Caco-2 (cell line): ENCODE measurements around the gene ZBTB43. TPM values are rescaled to one million over a fixed set of nuclear protein-coding genes. Genes with fewer than 3 reads are reported as not detected.
A peak's percentile ranks its signal among the peaks of the same experiment; 100 is the strongest.
"Not testable (repeated sequence)": the region's sequence is repeated elsewhere in the genome, so short reads cannot be mapped to it uniquely, and the experiment has no call there.

Experiments
- BruUV-seq: library from RNA; stranded (reverse); fragments of 400-500 nt; replicated peaks from 2 replicates; lab custom pipeline; 2021; lab: Mats Ljungman, UMichigan
- CTCF ChIA-PET: fragments of 300-600 bp; sonication (Branson Sonifier 250); formaldehyde crosslinking; loops from one replicate; lab custom pipeline; 2022; ENCODE audit warnings: antibody characterized with exemption; lab: Charles Lee
- POLR2A ChIA-PET: fragments of 300-600 bp; sonication (Branson Sonifier 250); formaldehyde crosslinking; loops from one replicate; lab custom pipeline; 2022; ENCODE audit warnings: antibody characterized with exemption; lab: Charles Lee
- DNase-seq, 2 experiments: peaks; one replicate each; pipeline versions ENCODE4 v3.0.0 to v3.0.0-alpha.2; 2020 to 2022
- H3K27me3 ChIP-seq: replicated peaks from 2 replicates; pipeline ENCODE4 v1.6.0; 2011; ENCODE audit warnings: low read length; ENCODE audit not compliant: control insufficient read depth, insufficient read depth
- H3K36me3 ChIP-seq: 2 replicates; pipeline ENCODE4 v1.5.1; 2011; ENCODE audit warnings: low read length; ENCODE audit not compliant: control insufficient read depth, insufficient read depth
- H3K4me1 ChIP-seq: fragments of 250-450 bp; sonication (Bioruptor Pico); 2 replicates; pipeline ENCODE4 v1.5.1; 2020; ENCODE audit warnings: mild to moderate bottlenecking
- H3K4me3 ChIP-seq: 2 replicates; pipeline ENCODE4 v1.5.1; 2011; ENCODE audit warnings: low read depth, mild to moderate bottlenecking, control low read depth, low read length
- H3K9me3 ChIP-seq: fragments of 250-450 bp; sonication (Bioruptor Pico); 2 replicates; pipeline ENCODE4 v1.5.1; 2020; ENCODE audit warnings: mild to moderate bottlenecking, moderate library complexity
- H3K27ac Mint-ChIP-seq: one replicate; pipeline ENCODE4 v1.8.0; 2022; ENCODE audit warnings: mixed read lengths; ENCODE audit not compliant: unreplicated experiment
- H3K27me3 Mint-ChIP-seq: one replicate; pipeline ENCODE4 v1.8.0; 2022; ENCODE audit warnings: mixed read lengths; ENCODE audit not compliant: insufficient read depth, unreplicated experiment
- H3K36me3 Mint-ChIP-seq: one replicate; pipeline ENCODE4 v1.8.0; 2022; ENCODE audit warnings: mild to moderate bottlenecking, mixed read lengths; ENCODE audit not compliant: insufficient read depth, unreplicated experiment
- H3K4me1 Mint-ChIP-seq: one replicate; pipeline ENCODE4 v1.8.0; 2022; ENCODE audit warnings: low read depth, mixed read lengths; ENCODE audit not compliant: unreplicated experiment
- H3K4me3 Mint-ChIP-seq: one replicate; pipeline ENCODE4 v1.8.0; 2022; ENCODE audit warnings: mild to moderate bottlenecking, moderate library complexity, mixed read lengths; ENCODE audit not compliant: unreplicated experiment
- H3K9me3 Mint-ChIP-seq: one replicate; pipeline ENCODE4 v1.8.0; 2022; ENCODE audit warnings: mixed read lengths; ENCODE audit not compliant: unreplicated experiment
- intact Hi-C: fragments of 100-400 bp; cut with micrococcal nuclease; formaldehyde crosslinking; loops from one replicate; pipeline ENCODE4 v1.10.0; 2022; ENCODE audit not compliant: unreplicated experiment
- total RNA-seq: library from RNA; stranded (reverse); gene quantifications from 2 replicates; pipeline ENCODE4 v1.2.3, GENCODE V29; 2022
- TF ChIP-seq, protein P1 (sequence below), 2 experiments: fragments of 200-600 bp in 1 of 2; IDR thresholded peaks; 1 replicate in 1 of 2; 2 replicates in 1 of 2; pipeline versions ENCODE4 v1.5.1 to v1.8.0; 2011 to 2022; ENCODE audit warnings: antibody characterized with exemption in 1 of 2, control low read depth in 1 of 2, inconsistent platforms in 1 of 2, low read depth in 1 of 2, low read length in 1 of 2, mild to moderate bottlenecking in 1 of 2, moderate library complexity in 1 of 2; ENCODE audit not compliant: insufficient read depth in 1 of 2, severe bottlenecking in 1 of 2, unreplicated experiment in 1 of 2

ZBTB43 gene
- total RNA-seq, 1 experiment from 2014 or later = 18.5 TPM

- Histone ChIP-seq H3K9me3 (peaks cover 14% of the 10 kb centered on the region), H3K27me3 (no peaks in the 10 kb centered on the region), H3K4me3 (no peak overlapping the region), H3K4me1 (no peaks in the 10 kb centered on the region), H3K36me3 (peaks cover 2% of the 10 kb centered on the region)
- TF ChIP-seq, protein P1, sequence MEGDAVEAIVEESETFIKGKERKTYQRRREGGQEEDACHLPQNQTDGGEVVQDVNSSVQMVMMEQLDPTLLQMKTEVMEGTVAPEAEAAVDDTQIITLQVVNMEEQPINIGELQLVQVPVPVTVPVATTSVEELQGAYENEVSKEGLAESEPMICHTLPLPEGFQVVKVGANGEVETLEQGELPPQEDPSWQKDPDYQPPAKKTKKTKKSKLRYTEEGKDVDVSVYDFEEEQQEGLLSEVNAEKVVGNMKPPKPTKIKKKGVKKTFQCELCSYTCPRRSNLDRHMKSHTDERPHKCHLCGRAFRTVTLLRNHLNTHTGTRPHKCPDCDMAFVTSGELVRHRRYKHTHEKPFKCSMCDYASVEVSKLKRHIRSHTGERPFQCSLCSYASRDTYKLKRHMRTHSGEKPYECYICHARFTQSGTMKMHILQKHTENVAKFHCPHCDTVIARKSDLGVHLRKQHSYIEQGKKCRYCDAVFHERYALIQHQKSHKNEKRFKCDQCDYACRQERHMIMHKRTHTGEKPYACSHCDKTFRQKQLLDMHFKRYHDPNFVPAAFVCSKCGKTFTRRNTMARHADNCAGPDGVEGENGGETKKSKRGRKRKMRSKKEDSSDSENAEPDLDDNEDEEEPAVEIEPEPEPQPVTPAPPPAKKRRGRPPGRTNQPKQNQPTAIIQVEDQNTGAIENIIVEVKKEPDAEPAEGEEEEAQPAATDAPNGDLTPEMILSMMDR (IDR thresholded peaks at IDR 0.05; ENCODE audit: insufficient read depth in 1 of 2, low read depth in 1 of 2, low read length in 1 of 2, severe bottlenecking in 1 of 2, unreplicated experiment in 1 of 2) = no peak
- Mint-ChIP-seq H3K27ac (no peak overlapping the region), H3K4me3 (no peak overlapping the region), H3K27me3 (no peaks in the 10 kb centered on the region), H3K36me3 (peaks cover 50% of the 10 kb centered on the region), H3K9me3 (peaks cover 20% of the 10 kb centered on the region), H3K4me1 (no peaks in the 10 kb centered on the region)
- ChIA-PET POLR2A (no interaction called here), CTCF (no interaction called here)
- no peak for DNase-seq
- intact Hi-C loops = no loop called here
- no TSS peak for BruUV-seq
Measured at GRCh38 chr9:126814091-126814490, 9.3 kb downstream of the ZBTB43 start.

DNA sequence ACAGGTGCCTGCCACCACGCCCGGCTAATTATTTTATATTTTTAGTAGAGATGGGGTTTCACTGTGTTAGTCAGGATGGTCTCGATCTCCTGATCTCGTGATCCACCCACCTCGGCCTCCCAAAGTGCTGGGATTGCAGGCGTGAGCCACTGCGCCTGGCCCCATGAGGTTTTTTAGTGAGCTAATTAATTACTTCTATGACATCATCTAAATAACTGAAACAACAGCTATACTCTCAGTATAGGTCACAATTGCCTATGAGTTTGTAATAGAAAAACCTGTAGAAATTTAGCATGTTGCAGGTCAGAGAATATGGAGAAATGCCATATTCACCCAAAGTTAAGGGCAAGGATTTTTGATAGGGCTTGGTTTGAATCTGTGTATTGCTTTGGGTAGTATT, 12.8 kb downstream of the ZBTB43 start:
- intact Hi-C loops, H3K27ac Mint-ChIP-seq, H3K36me3 ChIP-seq, H3K27me3 ChIP-seq, POLR2A ChIA-PET, BruUV-seq, H3K27me3 Mint-ChIP-seq, DNase-seq, H3K4me3 Mint-ChIP-seq, H3K4me1 ChIP-seq, H3K4me3 ChIP-seq, H3K4me1 Mint-ChIP-seq: not testable (repeated sequence)
- Mint-ChIP-seq H3K36me3 (peaks cover 55% of the 10 kb centered on the region), H3K9me3 (peaks cover 29% of the 10 kb centered on the region)
- peaks cover 21% of the 10 kb centered on the region for H3K9me3 ChIP-seq
- CTCF ChIA-PET = interaction anchor here (1.1 kb wide), 1 partner anchor 19 kb away, joined by 3 read pairs; no protein-coding TSS in a partner anchor

- Histone ChIP-seq H3K4me3 (no peak overlapping the region), H3K36me3 (peaks cover 2% of the 10 kb centered on the region), H3K27me3 (no peaks in the 10 kb centered on the region), H3K9me3 (peaks cover 20% of the 10 kb centered on the region), H3K4me1 (peaks cover under 1% of the 10 kb centered on the region; the same call in 1 of the 2 replicates)
- Mint-ChIP-seq H3K9me3 (peaks cover 29% of the 10 kb centered on the region), H3K4me1 (peaks cover 5% of the 10 kb centered on the region), H3K27me3 (no peaks in the 10 kb centered on the region), H3K4me3 (no peak overlapping the region), H3K36me3 (peaks cover 48% of the 10 kb centered on the region), H3K27ac (no peak overlapping the region)
- TF ChIP-seq, protein P1 (IDR thresholded peaks at IDR 0.05; ENCODE audit: insufficient read depth in 1 of 2, low read depth in 1 of 2, low read length in 1 of 2, severe bottlenecking in 1 of 2, unreplicated experiment in 1 of 2) = no peak
- DNase-seq = no peak
- ChIA-PET POLR2A (no interaction called here), CTCF (no interaction called here)
- no TSS peak for BruUV-seq
- intact Hi-C loops = no loop called here
Measured at GRCh38 chr9:126818482-126818881, 13.6 kb downstream of the ZBTB43 start.

- H3K27me3 Mint-ChIP-seq = no peaks in the 10 kb centered on the region
- no peak overlapping the region for H3K27ac Mint-ChIP-seq
- ChIA-PET POLR2A (no interaction called here), CTCF (no interaction called here)
- BruUV-seq = TSS peak; percentile 4
- TF ChIP-seq, protein P1 (IDR thresholded peaks at IDR 0.05; ENCODE audit: insufficient read depth in 1 of 2, low read depth in 1 of 2, low read length in 1 of 2, severe bottlenecking in 1 of 2, unreplicated experiment in 1 of 2) = no peak
- peaks cover 40% of the 10 kb centered on the region for H3K36me3 Mint-ChIP-seq
- H3K4me1 Mint-ChIP-seq = peaks cover 12% of the 10 kb centered on the region
- Histone ChIP-seq H3K4me3 (no peak overlapping the region), H3K9me3 (peaks cover 16% of the 10 kb centered on the region), H3K27me3 (no peaks in the 10 kb centered on the region), H3K4me1 (peaks cover 9% of the 10 kb centered on the region), H3K36me3 (peaks cover 2% of the 10 kb centered on the region)
- DNase-seq = no peak
- H3K9me3 Mint-ChIP-seq = peaks cover 28% of the 10 kb centered on the region
- H3K4me3 Mint-ChIP-seq = no peak overlapping the region
- intact Hi-C loops = no loop called here
Measured at GRCh38 chr9:126819482-126819881, 14.6 kb downstream of the ZBTB43 start.
